GM12878 (cell line): ENCODE results near the gene HADH. TPM values are rescaled to one million over a fixed set of nuclear protein-coding genes. Genes with fewer than 3 reads are reported as not detected.

Experiments used
- ATAC-seq: fragments of 200-7000 bp; cut with Tn5 transposase; 3 replicates; pipeline ENCODE4 v1.9.1; 2020; ENCODE audit warnings: mild to moderate bottlenecking, moderate library complexity
- BruUV-seq: library from RNA; stranded (reverse); fragments of 400-500 nt; replicated peaks from 2 replicates; lab custom pipeline; 2021; lab: Mats Ljungman, UMichigan
- CTCF ChIA-PET: fragments of 300-600 bp; sonication (Branson Sonifier 250); formaldehyde crosslinking; extraction: SDS; loops from one replicate; lab custom pipeline; 2021; ENCODE audit warnings: inconsistent platforms; lab: Yijun Ruan, JAX
- POLR2A ChIA-PET: fragments of 350-600 bp; formaldehyde crosslinking; extraction: SDS; loops from one replicate; lab custom pipeline; 2021; ENCODE audit warnings: inconsistent platforms; lab: Charles Lee
- RAD21 ChIA-PET: fragments of 300-600 bp; sonication (Branson Sonifier 250); formaldehyde crosslinking; loops from one replicate; lab custom pipeline; 2023; ENCODE audit warnings: antibody characterized with exemption; ENCODE audit not compliant: unreplicated experiment; lab: Charles Lee
- SMC1A ChIA-PET: fragments of 300-600 bp; sonication (Branson Sonifier 250); formaldehyde crosslinking; loops from one replicate; lab custom pipeline; 2023; ENCODE audit not compliant: unreplicated experiment, uncharacterized antibody; lab: Charles Lee
- DNase-seq: peaks from one replicate; pipeline ENCODE4 v3.0.0-alpha.2; 2011; ENCODE audit warnings: low read depth, low spot score
- FAIRE-seq: peaks from 3 replicates; lab custom pipeline; 2011; peaks lifted over from hg19 to GRCh38; lab: Jason Lieb, UNC
- H2AFZ ChIP-seq: 2 replicates; pipeline ENCODE4 v1.6.0; 2011; ENCODE audit warnings: low read depth, low read length, control low read depth; ENCODE audit not compliant: control insufficient read depth
- H3K27ac ChIP-seq: 2 replicates; pipeline ENCODE4 v1.5.1; 2011; ENCODE audit warnings: control low read depth; ENCODE audit not compliant: control insufficient read depth, insufficient read depth
- H3K27me3 ChIP-seq, 2 experiments: replicated peaks in 1 of 2; 2 replicates each; pipeline versions ENCODE4 v1.6.0 to v1.6.1; 2011; ENCODE audit warnings: low read length in 1 of 2; ENCODE audit not compliant: control insufficient read depth in 2 of 2, insufficient read depth in 2 of 2
- H3K36me3 ChIP-seq, 2 experiments: 2 replicates each; pipeline ENCODE4 v1.5.1; 2011; ENCODE audit warnings: low read length in 1 of 2; ENCODE audit not compliant: control insufficient read depth in 2 of 2, insufficient read depth in 2 of 2
- H3K4me1 ChIP-seq: 2 replicates; pipeline ENCODE4 v1.6.1; 2011; ENCODE audit warnings: mild to moderate bottlenecking, low read length, moderate library complexity, mixed read lengths; ENCODE audit not compliant: control insufficient read depth, insufficient read depth
- H3K4me2 ChIP-seq: 2 replicates; pipeline ENCODE4 v1.6.0; 2011; ENCODE audit warnings: control low read depth; ENCODE audit not compliant: control insufficient read depth, insufficient read depth
- H3K4me3 ChIP-seq: fragments of 200-600 bp; sonication (generic); 2 replicates; pipeline ENCODE4 v1.5.1; 2016
- H3K79me2 ChIP-seq: 2 replicates; pipeline ENCODE4 v1.6.0; 2011; ENCODE audit warnings: low read length; ENCODE audit not compliant: control insufficient read depth, insufficient read depth
- H3K9ac ChIP-seq: 2 replicates; pipeline ENCODE4 v1.8.0; 2011; ENCODE audit warnings: low read length, control low read depth, mixed read lengths; ENCODE audit not compliant: control insufficient read depth, insufficient read depth
- H3K9me3 ChIP-seq: replicated peaks from 3 replicates; pipeline ENCODE4 v1.5.1; 2011; ENCODE audit warnings: mild to moderate bottlenecking, low read length; ENCODE audit not compliant: control insufficient read depth, insufficient read depth
- H4K20me1 ChIP-seq: 2 replicates; pipeline ENCODE4 v1.6.0; 2011; ENCODE audit not compliant: control insufficient read depth, insufficient read depth
- ETV6 ChIP-seq, 2 experiments: fragments of 450-650 bp in 1 of 2; IDR thresholded peaks in 1 of 2; conservative IDR thresholded peaks in 1 of 2; 2 replicates each; pipeline ENCODE4 v1.6.1; 2014; ENCODE audit warnings: antibody characterized with exemption in 1 of 2, borderline replicate concordance in 1 of 2, low read depth in 1 of 2, mild to moderate bottlenecking in 1 of 2, moderate library complexity in 1 of 2
- POU2F2 ChIP-seq: IDR thresholded peaks from 3 replicates; pipeline ENCODE4 v1.6.1; 2011; ENCODE audit warnings: low read depth, mild to moderate bottlenecking, low read length, borderline replicate concordance
- RB1 ChIP-seq: fragments of 450-650 bp; formaldehyde crosslinking; IDR thresholded peaks from 2 replicates; pipeline ENCODE4 v1.6.1; 2017; ENCODE audit warnings: mild to moderate bottlenecking, borderline replicate concordance
- RFX5 ChIP-seq: IDR thresholded peaks from 2 replicates; pipeline ENCODE4 v1.6.1; 2011; ENCODE audit warnings: low read depth, low read length, improper control_type of control experiment
- YY1 ChIP-seq: IDR thresholded peaks from 2 replicates; pipeline ENCODE4 v1.6.1; 2011; ENCODE audit warnings: low read depth, mild to moderate bottlenecking, low read length
- WGBS: methylation state at CpG from one replicate; pipeline ENCODE4 v1.1.6; 2016; ENCODE audit warnings: low lambda C conversion rate; ENCODE audit not compliant: insufficient replicate concordance, insufficient coverage; ENCODE audit errors: missing lambda C conversion rate; 5-methylcytosine and 5-hydroxymethylcytosine counted together
- in situ Hi-C: fragments of 300-500 bp; cut with MboI; formaldehyde crosslinking; loops from 9 replicates; pipeline ENCODE4 v1.14.3; 2018; ENCODE audit warnings: mixed read lengths
- intact Hi-C: fragments of 100-400 bp; cut with micrococcal nuclease; formaldehyde crosslinking; loops from one replicate; pipeline ENCODE4 v1.14.2; 2022; ENCODE audit not compliant: unreplicated experiment
- polyA plus RNA-seq, 11 experiments: library from polyadenylated mRNA; depleted of rRNA in 4 of 11; unstranded in 6 of 11; stranded (reverse) in 5 of 11; fragments of >200 nt; fragmentation: Nextera tagmentation in 4 of 11; fragmentation: Illumina TruSeq in 1 of 11; extraction: Ambion mirVana in 4 of 11; extraction: Trizol in 1 of 11; gene quantifications; 1 replicate in 1 of 11; 2 replicates in 10 of 11; pipeline versions ENCODE4 v1.2.1 to v1.2.3, GENCODE V29; 2011 to 2016; ENCODE audit warnings: inconsistent platforms in 2 of 11, missing spikeins in 2 of 11, low read depth in 1 of 11
- total RNA-seq, 4 experiments: library from RNA; depleted of rRNA in 3 of 4; stranded (reverse); fragments of >200 nt in 3 of 4; fragmentation: Illumina TruSeq in 1 of 4; extraction: Trizol in 1 of 4; gene quantifications; 2 replicates each; pipeline versions ENCODE4 v1.2.1 to v1.2.3, GENCODE V29; 2013 to 2021
- TF ChIP-seq, protein P1 (sequence below): fragments of 450-650 bp; formaldehyde crosslinking; IDR thresholded peaks from 2 replicates; pipeline ENCODE4 v1.4.0; 2020; ENCODE audit warnings: mild to moderate bottlenecking, moderate library complexity
- TF ChIP-seq, protein P2 (sequence below): IDR thresholded peaks from 2 replicates; pipeline ENCODE4 v1.6.1; 2012; ENCODE audit warnings: low read length, inconsistent platforms
- TF ChIP-seq, protein P3 (sequence below): IDR thresholded peaks from 2 replicates; pipeline ENCODE4 v1.6.1; 2011; ENCODE audit warnings: low read depth, low read length, improper control_type of control experiment, borderline replicate concordance

Gene HADH
- total and polyA plus RNA-seq, 10 of the 15 experiments (the other 5 are each of a cell fraction or from before 2014, with no cell fraction given): 20.3 to 97.9 (median 76.6) TPM

DNA sequence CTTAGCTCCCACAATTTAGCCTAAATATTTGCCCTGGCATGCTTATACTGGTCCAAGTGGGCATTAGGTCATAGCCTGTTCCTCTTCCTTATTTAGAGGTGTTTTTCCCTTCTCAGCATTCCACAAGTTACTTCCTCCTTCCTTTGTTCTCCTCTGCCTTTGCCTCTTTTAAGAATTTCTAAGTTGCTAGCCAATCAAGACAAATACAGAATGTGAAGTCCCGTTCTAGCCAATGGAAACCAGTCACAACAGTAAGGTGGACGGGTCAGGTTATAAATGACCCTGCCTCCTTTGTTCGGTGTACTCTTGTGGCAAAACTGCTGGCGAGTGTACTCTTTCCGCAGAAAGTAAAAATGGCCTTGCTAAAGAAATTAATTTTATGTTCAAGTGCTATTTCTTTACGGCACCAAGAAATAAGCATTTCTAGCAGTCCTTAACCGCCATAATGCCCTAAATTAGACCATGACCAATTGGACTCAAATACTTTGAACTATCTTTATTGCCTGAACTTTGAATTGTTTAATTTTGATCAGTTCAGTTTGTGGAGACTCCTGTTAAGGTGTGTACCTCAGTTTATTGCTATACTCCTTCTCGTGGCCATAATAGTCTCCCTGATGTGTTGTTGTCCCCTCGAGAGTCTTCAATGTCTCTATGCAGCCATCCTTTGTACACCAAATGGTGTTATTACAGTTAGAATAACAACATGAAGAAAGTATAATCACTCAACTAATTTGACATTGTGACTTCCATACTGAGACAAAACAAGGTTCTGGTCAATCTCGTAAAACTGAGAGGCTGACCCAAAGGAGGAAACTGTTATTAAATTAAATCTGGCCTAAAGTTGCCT is 1.6 kb upstream of the HADH start:
- Histone ChIP-seq H4K20me1 (no peaks in the 10 kb centered on the region), H3K36me3 (no peaks in the 10 kb centered on the region), H3K27ac (no peak overlapping the region), H3K9ac (no peak overlapping the region), H2AFZ (no peak overlapping the region), H3K4me2 (no peak overlapping the region), H3K9me3 (no peaks in the 10 kb centered on the region), H3K4me1 (peaks cover 4% of the 10 kb centered on the region), H3K27me3 (no peaks in the 10 kb centered on the region), H3K4me3 (no peak overlapping the region), H3K79me2 (peaks cover 29% of the 10 kb centered on the region)
- in situ Hi-C loops (no loop called here), intact Hi-C loops (no loop called here)
- BruUV-seq: no TSS peak
- TF ChIP-seq RB1: no peak
- TF ChIP-seq, protein P1, sequence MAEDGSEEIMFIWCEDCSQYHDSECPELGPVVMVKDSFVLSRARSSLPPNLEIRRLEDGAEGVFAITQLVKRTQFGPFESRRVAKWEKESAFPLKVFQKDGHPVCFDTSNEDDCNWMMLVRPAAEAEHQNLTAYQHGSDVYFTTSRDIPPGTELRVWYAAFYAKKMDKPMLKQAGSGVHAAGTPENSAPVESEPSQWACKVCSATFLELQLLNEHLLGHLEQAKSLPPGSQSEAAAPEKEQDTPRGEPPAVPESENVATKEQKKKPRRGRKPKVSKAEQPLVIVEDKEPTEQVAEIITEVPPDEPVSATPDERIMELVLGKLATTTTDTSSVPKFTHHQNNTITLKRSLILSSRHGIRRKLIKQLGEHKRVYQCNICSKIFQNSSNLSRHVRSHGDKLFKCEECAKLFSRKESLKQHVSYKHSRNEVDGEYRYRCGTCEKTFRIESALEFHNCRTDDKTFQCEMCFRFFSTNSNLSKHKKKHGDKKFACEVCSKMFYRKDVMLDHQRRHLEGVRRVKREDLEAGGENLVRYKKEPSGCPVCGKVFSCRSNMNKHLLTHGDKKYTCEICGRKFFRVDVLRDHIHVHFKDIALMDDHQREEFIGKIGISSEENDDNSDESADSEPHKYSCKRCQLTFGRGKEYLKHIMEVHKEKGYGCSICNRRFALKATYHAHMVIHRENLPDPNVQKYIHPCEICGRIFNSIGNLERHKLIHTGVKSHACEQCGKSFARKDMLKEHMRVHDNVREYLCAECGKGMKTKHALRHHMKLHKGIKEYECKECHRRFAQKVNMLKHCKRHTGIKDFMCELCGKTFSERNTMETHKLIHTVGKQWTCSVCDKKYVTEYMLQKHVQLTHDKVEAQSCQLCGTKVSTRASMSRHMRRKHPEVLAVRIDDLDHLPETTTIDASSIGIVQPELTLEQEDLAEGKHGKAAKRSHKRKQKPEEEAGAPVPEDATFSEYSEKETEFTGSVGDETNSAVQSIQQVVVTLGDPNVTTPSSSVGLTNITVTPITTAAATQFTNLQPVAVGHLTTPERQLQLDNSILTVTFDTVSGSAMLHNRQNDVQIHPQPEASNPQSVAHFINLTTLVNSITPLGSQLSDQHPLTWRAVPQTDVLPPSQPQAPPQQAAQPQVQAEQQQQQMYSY (CRISPR knock-in tag): no peak
- no peak for TF ChIP-seq POU2F2
- TF ChIP-seq RFX5: no peak
- TF ChIP-seq ETV6 (conservative IDR thresholded peaks at IDR 0.05 in 1 of 2, IDR thresholded peaks at IDR 0.05 in 1 of 2; ENCODE audit: borderline replicate concordance in 1 of 2, low read depth in 1 of 2): no peak
- TF ChIP-seq, protein P2, sequence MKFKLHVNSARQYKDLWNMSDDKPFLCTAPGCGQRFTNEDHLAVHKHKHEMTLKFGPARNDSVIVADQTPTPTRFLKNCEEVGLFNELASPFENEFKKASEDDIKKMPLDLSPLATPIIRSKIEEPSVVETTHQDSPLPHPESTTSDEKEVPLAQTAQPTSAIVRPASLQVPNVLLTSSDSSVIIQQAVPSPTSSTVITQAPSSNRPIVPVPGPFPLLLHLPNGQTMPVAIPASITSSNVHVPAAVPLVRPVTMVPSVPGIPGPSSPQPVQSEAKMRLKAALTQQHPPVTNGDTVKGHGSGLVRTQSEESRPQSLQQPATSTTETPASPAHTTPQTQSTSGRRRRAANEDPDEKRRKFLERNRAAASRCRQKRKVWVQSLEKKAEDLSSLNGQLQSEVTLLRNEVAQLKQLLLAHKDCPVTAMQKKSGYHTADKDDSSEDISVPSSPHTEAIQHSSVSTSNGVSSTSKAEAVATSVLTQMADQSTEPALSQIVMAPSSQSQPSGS: no peak
- TF ChIP-seq, protein P3, sequence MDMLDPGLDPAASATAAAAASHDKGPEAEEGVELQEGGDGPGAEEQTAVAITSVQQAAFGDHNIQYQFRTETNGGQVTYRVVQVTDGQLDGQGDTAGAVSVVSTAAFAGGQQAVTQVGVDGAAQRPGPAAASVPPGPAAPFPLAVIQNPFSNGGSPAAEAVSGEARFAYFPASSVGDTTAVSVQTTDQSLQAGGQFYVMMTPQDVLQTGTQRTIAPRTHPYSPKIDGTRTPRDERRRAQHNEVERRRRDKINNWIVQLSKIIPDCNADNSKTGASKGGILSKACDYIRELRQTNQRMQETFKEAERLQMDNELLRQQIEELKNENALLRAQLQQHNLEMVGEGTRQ: no peak
- no peak for TF ChIP-seq YY1
- FAIRE-seq (no peak), DNase-seq (no peak), ATAC-seq (no peak)
- POLR2A ChIA-PET: no interaction called here
- CTCF ChIA-PET: no interaction called here
- RAD21 ChIA-PET: no interaction called here
- SMC1A ChIA-PET: interaction anchor here (1.6 kb wide), 1 partner anchor 584 kb away, joined by 3 read pairs; no protein-coding TSS in a partner anchor
- 94% methylated on average over 10 of the region's 10 CpGs for WGBS
